Forelimb muscle (tissue), 1 donor: ENCODE data around the gene KRT85. TPM values are rescaled to one million over a fixed set of nuclear protein-coding genes. Genes with fewer than 3 reads are reported as not detected.

Experiments
- polyA plus RNA-seq: library from polyadenylated mRNA; unstranded; fragments of 120-200 nt; gene quantifications from one replicate; pipeline ENCODE4 v1.2.1, GENCODE V29; 2013; ENCODE audit not compliant: insufficient read length

Gene KRT85
- polyA plus RNA-seq, 1 donor, result not detected

Other genes starting within 250 kb of the KRT85 start
- gene KRT80, start 175.5 kb downstream of the KRT85 start, polyA plus RNA-seq, result 7.0 TPM
- 0.86 TPM for gene KRT7, start 134.2 kb downstream of the KRT85 start, polyA plus RNA-seq
- gene KRT86, start 92.8 kb downstream of the KRT85 start, polyA plus RNA-seq, result 0.33 TPM
- not detected for gene KRT81, start 75.9 kb downstream of the KRT85 start, polyA plus RNA-seq
- gene KRT83, start 46.1 kb downstream of the KRT85 start, polyA plus RNA-seq, result not detected
- not detected for gene KRT84, start 18.2 kb upstream of the KRT85 start, polyA plus RNA-seq
- not detected for gene KRT82, start 38.9 kb upstream of the KRT85 start, polyA plus RNA-seq
- not detected for gene KRT75, start 66.9 kb upstream of the KRT85 start, polyA plus RNA-seq
- gene KRT6B, start 84.7 kb upstream of the KRT85 start, polyA plus RNA-seq, result not detected
- not detected for gene KRT6C, start 106.3 kb upstream of the KRT85 start, polyA plus RNA-seq
- gene KRT6A, start 125.8 kb upstream of the KRT85 start, polyA plus RNA-seq, result not detected
- 0.24 TPM for gene KRT5, start 152.9 kb upstream of the KRT85 start, polyA plus RNA-seq
- gene KRT71, start 185.7 kb upstream of the KRT85 start, polyA plus RNA-seq, result not detected
- not detected for gene KRT74, start 206.4 kb upstream of the KRT85 start, polyA plus RNA-seq
- gene KRT72, start 234.0 kb upstream of the KRT85 start, polyA plus RNA-seq, result 0.08 TPM